B cell (primary cell): ENCODE measurements around the gene SLC22A17. TPM values are rescaled to one million over a fixed set of nuclear protein-coding genes. Genes with fewer than 3 reads are reported as not detected.

Experiments used
- ATAC-seq: fragments of 200-7000 bp; cut with Tn5 transposase; one replicate; pipeline ENCODE4 v1.10.0; 2021; ENCODE audit warnings: low read depth, mild to moderate bottlenecking, moderate number of reproducible peaks, moderate library complexity
- CTCF ChIA-PET: fragments of 350-600 bp; sonication (Branson Sonifier 250); formaldehyde crosslinking; loops from one replicate; lab custom pipeline; 2021; ENCODE audit warnings: antibody characterized with exemption, inconsistent platforms; lab: Charles Lee
- POLR2A ChIA-PET: fragments of 350-600 bp; sonication (Branson Sonifier 250); formaldehyde crosslinking; loops from one replicate; lab custom pipeline; 2021; ENCODE audit warnings: antibody characterized with exemption; lab: Charles Lee
- DNase-seq: peaks from one replicate; pipeline ENCODE4 v3.0.0; 2013
- H2AFZ ChIP-seq: 2 replicates; pipeline ENCODE4 v1.6.1; 2012; ENCODE audit warnings: mild to moderate bottlenecking, low read depth, low read length; ENCODE audit not compliant: insufficient read depth, poor library complexity, severe bottlenecking
- H3K27ac ChIP-seq, 2 donors: 1 replicate in 1 of 2; 2 replicates in 1 of 2; pipeline ENCODE4 v1.5.1; 2012 to 2013; ENCODE audit warnings: low read length in 2 of 2, mild to moderate bottlenecking in 2 of 2, moderate library complexity in 1 of 2
- H3K27me3 ChIP-seq, 4 experiments: fragments of 200-600 bp in 1 of 4; sonication (generic) in 1 of 4; replicated peaks in 1 of 4; 1 replicate in 2 of 4; 2 replicates in 2 of 4; pipeline versions ENCODE4 v1.6.1 to v1.7.0; 2013 to 2016; ENCODE audit warnings: low read length in 3 of 4, mild to moderate bottlenecking in 2 of 4, mixed read lengths in 1 of 4, moderate library complexity in 1 of 4; ENCODE audit not compliant: insufficient read depth in 4 of 4, control insufficient read depth in 3 of 4; ENCODE audit errors: control extremely low read depth in 1 of 4
- H3K36me3 ChIP-seq, 2 experiments: replicated peaks in 1 of 2; 1 replicate in 1 of 2; 2 replicates in 1 of 2; pipeline versions ENCODE4 v1.6.1 to v1.7.1; 2013; ENCODE audit warnings: low read length in 1 of 2; ENCODE audit not compliant: insufficient read depth in 2 of 2, control insufficient read depth in 1 of 2; ENCODE audit errors: control extremely low read depth in 1 of 2, extremely low read depth in 1 of 2
- H3K4me1 ChIP-seq, 2 donors: fragments of 200-600 bp in 1 of 2; sonication (generic) in 1 of 2; 1 replicate in 1 of 2; 2 replicates in 1 of 2; pipeline versions ENCODE4 v1.5.1 to v1.6.1; 2013 to 2017; ENCODE audit warnings: low read length in 2 of 2; ENCODE audit not compliant: control insufficient read depth in 2 of 2, insufficient read depth in 2 of 2
- H3K4me2 ChIP-seq: replicated peaks from 2 replicates; pipeline ENCODE3; 2012; ENCODE audit warnings: mild to moderate bottlenecking, low read depth, low read length; ENCODE audit not compliant: poor library complexity, severe bottlenecking
- H3K4me3 ChIP-seq, 5 experiments: fragments of 200-600 bp in 1 of 5; sonication (generic) in 1 of 5; 1 replicate in 3 of 5; 2 replicates in 2 of 5; pipeline versions ENCODE4 v1.5.1 to v1.7.0; 2011 to 2016; ENCODE audit warnings: low read length in 4 of 5, mild to moderate bottlenecking in 4 of 5, low read depth in 2 of 5, control low read depth in 1 of 5, moderate library complexity in 1 of 5; ENCODE audit not compliant: insufficient read depth in 1 of 5; ENCODE audit errors: control extremely low read depth in 1 of 5, extremely low read depth in 1 of 5
- H3K79me2 ChIP-seq: fragments of 200-600 bp; sonication (generic); one replicate; pipeline ENCODE4 v1.6.0; 2016; ENCODE audit warnings: low read length; ENCODE audit not compliant: control insufficient read depth, insufficient read depth
- H3K9ac ChIP-seq: fragments of 200-600 bp; sonication (generic); 2 replicates; pipeline ENCODE4 v1.6.1; 2017; ENCODE audit warnings: mild to moderate bottlenecking, low read length, moderate library complexity
- H3K9me3 ChIP-seq, 3 donors: one replicate each; pipeline versions ENCODE4 v1.6.1 to v1.7.1; 2013; ENCODE audit warnings: low read length in 2 of 3; ENCODE audit not compliant: control insufficient read depth in 2 of 3, insufficient read depth in 1 of 3; ENCODE audit errors: control extremely low read depth in 1 of 3
- H4K20me1 ChIP-seq: 2 replicates; pipeline ENCODE4 v1.6.0; 2012; ENCODE audit warnings: mild to moderate bottlenecking, low read length; ENCODE audit not compliant: insufficient read depth, control insufficient read depth, poor library complexity, severe bottlenecking
- H3K27ac Mint-ChIP-seq: one replicate; pipeline ENCODE4 v1.8.0; 2021; ENCODE audit warnings: mixed read lengths
- H3K27me3 Mint-ChIP-seq: one replicate; pipeline ENCODE4 v1.8.0; 2021; ENCODE audit warnings: mixed read lengths
- H3K4me1 Mint-ChIP-seq: one replicate; pipeline ENCODE4 v1.8.0; 2021; ENCODE audit warnings: mixed read lengths
- H3K4me3 Mint-ChIP-seq: one replicate; pipeline ENCODE4 v1.8.0; 2021; ENCODE audit warnings: mixed read lengths
- H3K9me3 Mint-ChIP-seq: one replicate; pipeline ENCODE4 v1.8.0; 2022; ENCODE audit warnings: mixed read lengths; ENCODE audit not compliant: insufficient read depth
- CTCF ChIP-seq: fragments of 200-600 bp; IDR thresholded peaks from one replicate; pipeline ENCODE4 v1.8.0; 2022; ENCODE audit warnings: antibody characterized with exemption, mild to moderate bottlenecking
- EZH2 ChIP-seq: IDR thresholded peaks from 2 replicates; pipeline ENCODE4 v1.6.1; 2012; ENCODE audit warnings: borderline replicate concordance, low read depth, mild to moderate bottlenecking, moderate library complexity, low read length; ENCODE audit not compliant: insufficient read depth, poor library complexity, severe bottlenecking
- WGBS: methylation state at CpG from one replicate; pipeline ENCODE4 v1.1.5; 2013; ENCODE audit warnings: missing lambda C conversion rate; ENCODE audit not compliant: insufficient coverage; 5-methylcytosine and 5-hydroxymethylcytosine counted together
- intact Hi-C: fragments of 100-400 bp; cut with micrococcal nuclease; formaldehyde crosslinking; loops from one replicate; pipeline ENCODE4 v1.10.0; 2022
- polyA plus RNA-seq: library from polyadenylated mRNA; depleted of rRNA; stranded (reverse); fragments of >200 nt; gene quantifications from 2 replicates; pipeline ENCODE4 v1.2.3, GENCODE V29; 2012
- total RNA-seq, 2 donors: library from RNA; stranded (reverse); fragments of 120-200 nt in 1 of 2; gene quantifications; 1 replicate in 1 of 2; 2 replicates in 1 of 2; pipeline versions ENCODE4 v1.2.3 to v1.2.4, GENCODE V29; 2013 to 2022

The SLC22A17 gene
- total and polyA plus RNA-seq, 2 donors (not counting 1 experiment from before 2014, with no cell fraction given), result 0.89 to 0.92 TPM

GRCh38 chr14:23299986-23300686 is 52.6 kb downstream of the SLC22A17 start:
- ChIA-PET POLR2A (interaction anchor here (0.6 to 5.0 kb wide), 6 partner anchors 14 to 976 kb away, joined by 4 to 84 read pairs (median 9); partner anchors contain the start of genes ACIN1, C14orf119, HOMEZ and PABPN1), CTCF (interaction anchor here (1.0 to 8.6 kb wide), 10 partner anchors 14 to 231 kb away, joined by 3 to 56 read pairs (median 4); partner anchors contain the start of genes ACIN1, C14orf119, HOMEZ and PABPN1)
- Histone ChIP-seq H3K4me2 (peak overlapping the region; percentile 98), H3K79me2 (peaks cover 6% of the 10 kb centered on the region), H3K36me3 (peaks cover 0 to 14% of the 10 kb centered on the region in 2 experiments), H2AFZ (peak overlapping the region; percentile 71), H4K20me1 (no peaks in the 10 kb centered on the region), H3K4me3 (peak overlapping the region; percentile 69 to 80 (median 76)), H3K27ac (peak overlapping the region; percentile 95 to 96), H3K4me1 (peaks cover 16 to 19% of the 10 kb centered on the region in 2 donors), H3K9ac (peak overlapping the region; percentile 86), H3K9me3 (no peaks in the 10 kb centered on the region), H3K27me3 (no peaks in the 10 kb centered on the region)
- peak overlapping the region; percentile 98 for H3K4me3 Mint-ChIP-seq
- no peaks in the 10 kb centered on the region for H3K27me3 Mint-ChIP-seq
- DNase-seq, result no peak
- no peaks in the 10 kb centered on the region for H3K9me3 Mint-ChIP-seq
- 68% methylated on average over 5 of the region's 10 CpGs for WGBS
- intact Hi-C loops, result loop anchor here (1.0 to 10.0 kb wide), 10 partner anchors 35 to 1918 kb away; partner anchors contain the start of genes MDP1, PRMT5, PSME2 and RNF31
- peaks cover 32% of the 10 kb centered on the region for H3K4me1 Mint-ChIP-seq
- no peak for ATAC-seq
- peak overlapping the region; percentile 95 for H3K27ac Mint-ChIP-seq
- TF ChIP-seq EZH2 (no peak), CTCF (no peak)
